Activated CD4-positive, CD25-positive, alpha-beta regulatory T cell (primary cell): Measurements from ENCODE around the gene KCNQ1OT1.

Experiments
- DNase-seq, 4 experiments: peaks; one replicate each; lab custom pipeline; 2025; lab: John Stamatoyannopoulos, UW

The KCNQ1OT1 gene

DNA sequence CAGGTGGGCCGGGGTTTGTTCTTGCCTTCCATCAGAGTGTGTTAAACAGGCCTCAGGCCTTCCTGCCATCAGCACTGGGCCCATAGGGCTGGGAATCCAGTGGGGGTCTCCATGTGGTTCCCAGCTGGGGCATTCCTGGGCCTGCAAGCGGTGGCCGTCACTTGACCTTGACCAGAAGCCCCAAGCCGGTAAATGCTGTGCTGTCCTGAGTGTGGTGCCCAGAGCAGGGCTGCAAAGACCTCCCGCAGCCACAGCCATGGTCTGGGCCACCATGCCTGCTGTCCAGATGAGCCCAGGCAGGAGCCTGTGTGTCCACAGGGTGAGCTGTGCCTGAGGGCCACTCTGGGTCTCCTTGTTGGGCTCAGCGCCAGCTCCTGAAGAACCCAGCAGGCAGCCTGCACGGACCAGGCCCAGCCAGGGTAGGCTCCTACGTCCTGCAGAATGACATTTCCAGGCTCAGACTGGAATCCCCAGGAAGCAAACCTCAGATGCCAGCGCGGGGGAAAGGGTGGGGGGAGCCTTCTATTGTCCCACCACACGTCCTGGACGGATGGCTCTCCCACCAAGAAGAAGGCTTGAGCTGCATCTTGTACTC is 117.3 kb downstream of the KCNQ1OT1 start:
- no peak for DNase-seq

DNA sequence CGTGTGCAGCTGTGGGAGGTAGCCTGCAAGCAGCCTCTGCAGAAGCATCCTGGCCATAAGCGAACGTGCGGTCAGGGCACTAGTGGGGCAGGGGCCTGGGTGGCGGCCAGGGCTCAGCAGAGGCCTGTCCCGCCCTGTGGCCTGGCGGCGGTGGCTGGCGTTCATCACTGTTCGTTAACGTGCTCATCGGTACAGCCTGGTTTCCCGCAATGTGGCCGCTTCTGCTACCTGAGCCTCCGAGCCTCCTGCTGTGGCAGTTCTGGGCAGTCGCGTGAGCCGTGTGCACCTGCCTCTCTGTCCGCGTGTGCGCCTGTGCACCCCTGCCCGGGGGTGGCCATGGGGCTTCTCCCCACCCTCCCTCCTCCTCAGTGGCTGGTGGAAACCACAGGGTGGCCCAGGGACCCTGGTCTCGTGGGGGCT is 117.9 kb downstream of the KCNQ1OT1 start:
- no peak for DNase-seq

DNA sequence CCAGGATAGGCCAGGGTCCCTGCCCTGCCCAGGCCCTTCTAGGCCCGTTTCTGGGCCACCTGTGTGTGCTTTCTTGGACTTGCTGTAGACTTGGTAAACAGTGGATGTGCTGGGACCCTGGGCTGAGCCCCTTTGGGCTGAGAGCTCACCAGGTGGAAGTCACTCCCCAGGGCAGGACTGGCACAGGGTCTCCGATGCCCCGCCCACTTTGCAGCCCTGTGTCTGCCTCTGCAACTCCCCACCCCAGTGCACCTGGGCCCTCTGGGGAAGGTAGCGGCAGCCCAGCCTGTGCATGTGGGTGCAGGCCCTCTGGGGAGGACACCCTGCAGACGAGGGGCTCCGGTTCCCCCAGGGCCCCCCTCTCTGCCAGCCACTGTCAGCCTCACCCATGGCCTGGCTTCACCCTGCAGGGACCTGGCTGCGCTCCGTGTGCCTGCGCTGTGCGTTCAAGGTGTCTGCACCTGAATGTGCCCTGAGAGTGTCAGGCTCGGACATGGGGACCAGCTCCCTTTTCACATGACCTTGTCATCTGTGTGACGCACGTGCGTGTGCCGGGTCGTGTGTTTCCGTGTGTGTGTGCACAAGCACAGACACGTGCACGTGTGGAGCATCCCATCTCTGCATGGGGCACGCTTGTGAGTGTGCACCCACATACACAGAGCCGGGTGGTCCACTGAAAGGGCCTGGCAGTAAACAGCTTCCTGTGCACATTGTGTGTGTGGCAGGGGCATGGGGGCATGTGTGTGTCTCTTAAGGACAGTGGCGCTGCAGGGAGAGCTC is 118.5 kb downstream of the KCNQ1OT1 start:
- no peak for DNase-seq

DNA sequence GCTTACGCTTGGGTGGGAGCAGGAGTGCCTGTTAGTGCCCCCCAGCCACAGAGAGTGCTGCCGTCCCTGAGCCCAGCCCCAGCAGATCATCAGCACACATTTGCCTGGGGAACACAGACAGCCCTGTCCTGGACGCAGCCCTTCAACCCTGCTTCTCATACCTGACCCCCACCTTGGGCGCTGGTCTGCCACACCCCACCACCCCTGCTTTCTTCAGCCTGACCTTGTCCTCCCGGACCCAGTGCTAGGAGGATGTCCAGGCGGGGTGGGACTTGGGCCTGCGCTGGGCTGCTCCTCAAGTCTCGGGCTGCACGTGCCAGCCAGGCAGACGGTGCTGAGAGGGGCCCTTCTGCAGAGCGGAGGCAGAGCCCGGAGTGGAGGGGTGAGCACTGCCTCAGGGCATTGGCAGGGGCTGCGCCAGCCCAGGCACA is 119.2 kb downstream of the KCNQ1OT1 start:
- DNase-seq: no peak

DNA sequence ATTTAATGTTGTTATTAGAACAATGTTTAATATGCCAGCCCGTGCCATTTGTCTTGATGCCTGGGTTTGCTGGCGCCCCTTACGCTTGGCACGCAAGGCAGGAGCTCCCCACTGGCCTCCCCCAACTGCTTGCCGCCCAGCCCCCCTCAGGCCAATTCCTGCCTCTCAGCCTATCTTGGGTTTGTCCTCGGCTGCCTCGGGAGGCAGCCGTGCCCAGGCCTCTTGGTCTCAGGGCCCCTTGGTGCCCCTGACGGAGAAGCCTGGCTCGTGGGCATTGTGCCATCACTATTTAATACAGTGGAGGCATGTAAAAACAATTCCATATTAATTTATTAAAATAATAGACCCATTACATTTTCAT is 119.8 kb downstream of the KCNQ1OT1 start:
- DNase-seq: no peak

DNA sequence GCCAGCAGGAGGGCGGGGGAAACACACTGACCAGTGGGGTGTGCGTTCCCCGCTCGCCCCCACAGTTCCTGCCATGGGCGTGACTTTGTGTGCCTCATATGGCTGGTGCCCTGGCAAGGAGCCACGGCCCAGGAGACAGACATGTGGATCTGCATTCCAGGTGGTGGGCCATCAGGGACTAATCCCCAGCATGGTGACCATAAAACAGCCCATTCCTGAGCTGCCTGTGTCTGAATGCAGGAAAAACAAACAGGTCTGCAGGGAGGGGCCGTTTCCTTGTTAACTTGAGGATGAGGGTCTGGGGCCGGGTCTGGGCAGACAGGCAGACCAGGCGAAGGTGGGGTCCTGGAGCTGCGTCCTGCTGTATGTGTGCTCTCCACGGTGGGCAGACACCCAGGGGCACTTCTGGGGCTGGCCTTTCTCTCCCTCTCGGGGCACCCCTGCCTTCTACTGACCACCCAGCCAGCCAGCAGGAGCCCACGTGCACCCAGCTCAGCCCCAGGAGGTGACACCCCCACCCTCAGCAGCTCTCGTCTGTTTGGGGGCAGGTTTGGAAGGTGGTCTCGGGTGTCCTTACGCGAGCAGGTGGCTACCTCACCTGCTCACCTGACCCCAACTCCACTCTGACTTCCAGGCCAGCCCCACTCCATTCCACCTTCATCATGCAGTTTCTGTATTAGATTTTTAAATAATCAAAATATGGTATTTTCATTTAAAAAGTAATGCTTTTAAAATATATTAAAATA is 120.3 kb downstream of the KCNQ1OT1 start:
- DNase-seq: no peak

DNA sequence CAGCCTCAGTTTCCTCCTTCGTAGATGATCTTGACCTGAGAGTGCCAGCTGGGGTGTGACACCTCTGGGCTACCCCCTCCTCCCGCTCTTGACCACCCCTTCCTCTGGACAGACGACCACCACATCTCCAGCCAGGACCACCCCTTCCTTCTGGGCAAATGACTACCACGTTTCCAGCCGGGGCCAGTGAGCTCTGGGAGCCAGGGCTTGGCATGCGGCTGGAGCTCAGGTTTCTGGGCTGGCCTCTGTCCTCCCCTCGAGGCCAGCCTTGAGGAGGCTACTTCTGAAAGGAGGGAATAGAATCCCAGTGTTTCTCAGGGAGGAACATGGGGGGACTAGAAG is 120.9 kb downstream of the KCNQ1OT1 start:
- no peak for DNase-seq

DNA sequence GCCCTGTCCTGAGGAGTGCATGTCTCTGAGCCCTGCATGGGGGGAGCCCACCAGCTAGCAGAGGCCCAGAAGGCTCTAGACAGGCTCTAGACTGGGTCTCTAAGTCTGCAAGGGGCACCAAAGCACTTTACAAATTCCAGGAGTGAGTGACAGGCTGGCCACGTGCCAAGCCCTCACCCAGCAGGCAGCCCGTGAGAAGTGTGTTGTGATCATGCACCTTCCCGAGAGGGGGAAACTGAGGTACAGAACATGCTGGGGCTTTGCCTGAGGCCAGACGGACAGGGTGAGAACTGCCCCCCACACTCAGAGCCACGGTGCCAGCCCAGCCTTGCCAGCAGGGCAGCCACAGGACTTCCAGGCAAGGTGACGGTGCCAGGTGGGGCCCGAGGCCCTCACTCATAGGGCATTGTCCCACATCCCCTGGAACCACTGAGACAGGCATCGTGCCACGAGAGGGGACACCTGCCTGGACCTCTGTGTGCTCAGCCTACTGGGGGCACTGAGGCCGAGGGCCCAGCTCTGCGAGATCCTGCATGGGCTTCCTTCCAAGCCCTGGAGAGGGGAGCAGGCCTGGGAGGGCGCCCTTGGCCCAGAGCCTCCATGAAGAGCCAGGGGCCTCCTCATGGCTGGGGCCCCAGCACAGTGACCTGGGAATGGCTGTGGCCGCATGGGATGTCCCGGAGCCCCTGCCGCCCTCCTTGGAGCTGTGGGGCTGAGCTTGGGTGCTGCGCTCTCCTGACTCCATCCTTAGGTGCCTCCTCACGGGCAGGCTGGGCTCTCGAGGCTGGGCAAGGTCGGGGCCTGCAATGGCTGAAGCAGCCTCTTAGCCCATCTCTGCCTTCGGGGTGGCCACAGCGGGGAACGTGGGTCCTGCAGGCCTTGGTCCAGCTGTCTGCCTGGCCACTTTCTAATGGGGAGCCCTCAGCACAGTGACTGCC is 121.5 kb downstream of the KCNQ1OT1 start:
- no peak for DNase-seq

DNA sequence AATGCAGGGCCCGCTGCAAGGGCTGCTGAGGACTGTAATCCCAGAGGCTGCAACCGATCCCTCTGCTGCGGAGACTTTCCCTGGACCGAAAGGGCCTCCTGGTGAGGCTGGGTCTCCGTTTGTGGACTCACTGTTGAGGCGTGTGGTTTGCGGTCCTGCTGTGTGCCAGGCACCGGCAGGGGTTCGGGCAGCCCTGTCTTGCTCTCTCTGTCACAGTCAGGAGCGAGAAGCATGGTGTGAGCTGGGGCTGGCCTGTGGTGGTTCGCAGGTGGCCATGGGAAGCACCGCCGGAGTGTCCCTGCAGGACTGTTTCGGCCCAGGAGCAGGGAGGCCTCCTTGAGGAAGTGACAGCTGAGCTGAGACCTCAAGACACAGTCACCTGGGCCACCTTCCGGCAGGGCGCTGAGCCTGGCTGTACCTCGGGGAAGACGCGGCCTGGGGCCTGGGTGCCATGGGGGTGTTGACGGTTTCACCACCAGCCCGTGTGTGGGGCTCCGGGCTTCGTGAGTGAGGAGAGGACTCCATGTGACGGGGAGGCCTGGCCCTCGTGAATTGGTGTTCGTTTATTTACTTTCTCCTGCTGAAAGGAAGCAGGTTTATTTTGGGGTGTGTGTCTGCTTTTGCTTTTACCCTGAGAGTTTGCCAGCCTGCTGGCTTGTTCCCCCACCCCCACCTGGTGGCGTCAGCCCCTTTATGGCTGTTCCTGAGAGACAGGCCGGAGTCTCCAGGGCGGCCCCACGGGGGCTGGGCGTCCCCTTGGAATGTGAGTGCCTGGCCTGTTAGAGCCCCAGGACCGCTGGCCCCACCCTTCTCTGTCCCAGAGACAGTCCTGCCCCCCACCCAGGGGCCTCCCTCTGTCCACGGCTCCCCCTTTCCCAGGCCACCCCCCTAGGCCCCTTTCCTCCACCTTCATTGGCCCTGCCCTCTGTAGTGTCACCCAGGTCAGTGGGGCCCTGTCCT is 122.5 kb downstream of the KCNQ1OT1 start:
- no peak for DNase-seq

DNA sequence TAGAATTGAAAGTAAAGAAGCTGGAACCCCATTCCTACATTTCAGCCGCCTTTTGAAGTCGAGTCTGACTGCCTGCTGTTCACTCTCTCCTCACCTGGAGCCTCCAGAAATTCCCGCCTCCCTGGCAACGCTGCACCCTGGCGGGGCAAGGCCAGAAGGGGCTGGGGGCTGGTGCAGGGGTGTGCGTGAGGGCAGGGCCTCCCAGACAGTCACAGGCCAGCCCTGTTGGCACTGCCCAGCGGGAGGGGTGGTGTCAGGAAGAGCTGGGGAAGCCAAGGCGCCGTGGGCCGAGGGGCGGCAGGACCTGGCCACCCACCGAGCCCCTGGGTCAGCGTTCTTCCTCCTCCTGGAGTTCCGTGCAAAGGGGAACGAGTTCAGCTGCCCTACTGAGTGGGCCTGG is 123.2 kb downstream of the KCNQ1OT1 start:
- no peak for DNase-seq

DNA sequence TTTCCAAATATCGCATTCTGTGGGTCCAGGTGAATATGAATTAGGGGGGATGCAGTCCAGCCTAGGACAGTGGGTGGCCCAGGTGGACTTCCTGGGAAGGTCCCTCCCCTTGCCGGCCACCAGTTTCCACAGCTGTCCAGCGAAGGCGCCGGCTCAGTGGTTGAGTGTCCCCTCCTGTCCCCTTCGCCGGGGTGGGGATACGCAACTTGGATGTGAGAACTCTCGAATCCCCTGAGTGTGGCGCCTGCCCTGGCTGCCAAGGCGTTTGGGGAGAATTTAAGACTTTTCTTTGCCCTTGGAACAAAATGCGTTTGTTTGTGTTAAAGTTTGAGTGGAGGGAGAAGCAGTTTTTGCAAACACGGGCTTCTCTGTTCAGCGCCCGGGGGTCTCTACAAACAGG is 123.7 kb downstream of the KCNQ1OT1 start:
- DNase-seq: no peak

DNA sequence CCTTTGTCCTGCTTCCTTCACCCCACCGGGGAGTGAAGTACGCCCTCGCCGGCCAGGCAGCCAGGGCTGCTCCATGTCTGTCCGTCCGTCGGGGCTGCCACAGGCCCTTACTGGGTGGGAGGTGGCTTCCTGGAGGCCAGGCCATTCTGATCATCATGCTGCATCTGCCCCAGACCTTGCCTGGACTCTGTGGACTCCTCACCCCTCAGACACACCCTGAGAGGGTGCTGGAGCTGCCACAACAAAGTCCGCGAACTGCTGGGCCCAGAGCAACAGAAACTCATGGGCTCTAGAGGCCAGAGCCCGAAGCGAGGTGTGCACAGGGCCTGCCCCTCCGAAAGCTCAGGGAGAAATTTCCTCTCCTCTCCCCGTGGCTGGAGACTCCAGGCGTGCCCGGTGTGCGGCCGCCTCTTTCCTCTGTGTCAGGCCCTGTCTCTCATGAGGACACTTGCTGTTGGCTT is 124.2 kb downstream of the KCNQ1OT1 start:
- DNase-seq: no peak

DNA sequence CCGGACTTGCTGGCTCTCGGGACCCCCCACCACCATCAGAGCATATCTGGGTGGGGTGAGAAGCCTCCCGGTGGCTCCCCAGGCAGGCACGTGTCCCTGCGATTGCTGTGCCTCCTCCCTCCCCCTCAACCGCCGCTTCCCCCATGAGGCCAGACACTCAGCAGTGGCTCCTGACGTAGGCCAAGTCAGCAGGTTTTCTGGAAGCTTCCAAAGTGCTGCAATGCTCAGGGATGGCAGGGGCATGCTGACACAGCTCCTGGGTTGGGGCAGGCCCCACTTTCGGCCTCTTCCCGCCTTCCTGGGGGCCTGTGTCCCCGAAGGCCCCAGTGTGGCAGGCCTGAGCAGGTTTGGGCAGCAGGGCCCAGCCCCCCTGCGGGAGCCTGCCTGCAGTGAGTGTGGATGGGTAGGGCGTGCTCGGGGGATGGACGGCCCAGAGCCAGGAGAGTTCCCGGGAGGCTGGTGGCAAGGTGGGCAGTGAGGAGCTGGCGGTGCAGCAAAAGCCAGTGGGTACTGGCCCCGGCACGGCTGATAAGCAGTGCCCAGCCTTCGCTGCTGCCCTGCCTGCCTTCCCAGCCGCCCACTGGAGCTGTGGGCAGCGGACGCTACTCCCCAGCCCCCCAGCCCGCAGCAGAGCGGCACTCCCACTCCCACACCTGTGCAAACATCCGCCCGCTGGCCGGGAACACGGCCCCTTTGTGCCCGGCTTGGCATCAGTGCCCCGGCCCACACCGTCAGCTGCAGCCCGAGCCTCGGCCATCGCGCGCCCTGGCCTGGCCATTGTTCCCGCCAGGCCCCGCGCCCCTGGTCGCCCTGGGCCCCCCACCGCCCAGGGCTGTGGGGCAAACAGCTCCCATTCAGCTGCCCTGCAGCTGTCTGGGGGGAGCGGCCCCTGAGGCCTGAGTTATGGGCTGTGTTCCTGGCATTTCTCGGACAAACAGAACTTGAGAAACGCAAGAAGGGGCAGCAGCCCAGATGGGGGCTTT is 125.0 kb downstream of the KCNQ1OT1 start:
- no peak for DNase-seq

DNA sequence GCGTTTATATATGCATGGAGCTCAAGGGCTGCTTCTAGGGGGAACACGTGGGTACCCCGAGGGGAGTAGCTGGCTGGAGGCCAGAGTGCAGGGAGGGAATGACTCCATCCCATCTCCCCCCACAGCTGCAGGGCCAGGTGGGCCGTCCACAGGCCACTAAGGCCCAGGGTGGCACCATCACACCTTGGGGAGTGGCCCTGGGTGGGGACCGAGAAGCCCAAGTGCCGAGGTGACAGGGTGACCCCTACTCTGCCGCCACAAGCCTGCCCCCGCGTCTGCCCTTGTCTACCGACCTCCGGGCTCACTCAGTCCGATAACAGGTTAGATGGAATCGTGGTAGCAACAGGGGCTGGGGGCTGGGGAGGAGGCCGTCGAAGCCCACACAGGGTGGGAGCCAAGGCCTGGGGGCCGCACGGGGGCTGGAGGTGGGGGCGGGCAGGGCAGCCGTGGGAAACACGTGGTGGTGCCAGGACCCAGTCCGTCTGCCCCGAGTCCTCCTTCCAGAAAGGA is 125.7 kb downstream of the KCNQ1OT1 start:
- DNase-seq: no peak

DNA sequence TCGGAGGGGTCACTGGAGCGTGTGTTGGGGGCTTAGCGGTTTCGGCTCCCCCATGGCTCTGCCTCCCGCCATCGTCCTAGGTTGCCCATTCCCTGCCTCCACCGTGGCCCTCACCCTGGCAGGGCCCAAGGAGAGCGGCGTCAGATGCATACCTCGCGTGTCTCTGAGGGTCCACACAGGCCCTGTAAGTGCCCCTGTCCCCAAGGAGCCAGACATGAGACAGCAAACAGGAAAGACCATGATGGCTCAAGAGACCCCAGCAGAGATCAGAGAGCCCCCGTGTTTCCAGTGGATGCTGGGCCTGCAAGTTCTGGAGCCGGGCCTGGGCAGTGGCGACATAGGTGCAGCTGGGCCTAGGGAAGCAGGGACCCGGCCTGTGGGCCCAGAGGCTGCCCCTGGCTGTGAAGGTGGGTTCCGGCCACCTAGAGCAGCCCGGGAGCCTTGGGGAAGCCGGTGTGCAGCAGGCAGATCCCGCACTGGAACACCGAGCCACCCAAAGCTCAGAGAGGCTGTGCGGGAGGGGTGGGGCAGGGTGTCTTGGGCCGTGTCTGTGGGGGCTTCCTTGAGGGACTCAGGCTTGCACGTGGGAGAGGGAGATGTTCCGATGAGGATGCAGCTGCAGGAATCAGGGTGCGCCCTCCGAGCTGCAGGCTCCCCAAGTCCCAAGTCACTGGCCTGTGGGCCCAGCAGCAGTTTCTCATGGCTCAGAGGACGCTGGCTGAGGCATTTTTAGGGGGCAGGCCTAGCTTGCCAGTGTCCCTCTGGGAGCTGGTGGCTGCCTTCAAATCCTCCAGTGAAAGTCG is 126.4 kb downstream of the KCNQ1OT1 start:
- DNase-seq: no peak

DNA sequence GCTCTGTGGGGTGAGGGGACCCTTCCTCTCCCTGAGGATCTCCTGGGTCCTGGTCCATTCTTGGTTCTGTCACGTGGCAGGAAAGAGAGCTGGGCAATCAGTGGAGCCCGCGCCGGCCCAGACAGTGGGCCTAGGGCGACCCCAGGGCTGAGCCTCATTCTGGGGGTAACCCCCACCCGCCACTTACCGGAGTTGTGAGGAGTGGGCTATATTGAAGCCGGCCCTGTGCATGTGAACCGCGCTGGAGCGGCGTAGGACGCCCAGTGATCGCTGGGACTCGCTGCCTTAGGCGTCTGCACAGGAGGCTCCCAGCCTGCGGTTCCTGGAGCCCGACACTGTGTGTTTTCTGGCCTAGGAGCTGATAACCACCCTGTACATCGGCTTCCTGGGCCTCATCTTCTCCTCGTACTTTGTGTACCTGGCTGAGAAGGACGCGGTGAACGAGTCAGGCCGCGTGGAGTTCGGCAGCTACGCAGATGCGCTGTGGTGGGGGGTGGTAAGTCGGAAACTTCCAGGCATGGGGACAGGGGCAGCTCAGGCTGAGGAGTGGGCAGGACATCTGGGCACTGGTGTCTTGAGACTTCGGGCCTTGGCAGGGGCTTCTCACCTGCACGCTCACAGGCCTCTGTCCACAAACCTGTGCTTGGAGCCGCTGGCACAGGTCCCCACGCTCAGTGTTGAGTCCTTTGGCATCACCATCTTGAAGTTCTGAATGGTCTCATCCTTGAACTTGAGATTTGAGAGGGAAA is 127.1 kb downstream of the KCNQ1OT1 start:
- no peak for DNase-seq

DNA sequence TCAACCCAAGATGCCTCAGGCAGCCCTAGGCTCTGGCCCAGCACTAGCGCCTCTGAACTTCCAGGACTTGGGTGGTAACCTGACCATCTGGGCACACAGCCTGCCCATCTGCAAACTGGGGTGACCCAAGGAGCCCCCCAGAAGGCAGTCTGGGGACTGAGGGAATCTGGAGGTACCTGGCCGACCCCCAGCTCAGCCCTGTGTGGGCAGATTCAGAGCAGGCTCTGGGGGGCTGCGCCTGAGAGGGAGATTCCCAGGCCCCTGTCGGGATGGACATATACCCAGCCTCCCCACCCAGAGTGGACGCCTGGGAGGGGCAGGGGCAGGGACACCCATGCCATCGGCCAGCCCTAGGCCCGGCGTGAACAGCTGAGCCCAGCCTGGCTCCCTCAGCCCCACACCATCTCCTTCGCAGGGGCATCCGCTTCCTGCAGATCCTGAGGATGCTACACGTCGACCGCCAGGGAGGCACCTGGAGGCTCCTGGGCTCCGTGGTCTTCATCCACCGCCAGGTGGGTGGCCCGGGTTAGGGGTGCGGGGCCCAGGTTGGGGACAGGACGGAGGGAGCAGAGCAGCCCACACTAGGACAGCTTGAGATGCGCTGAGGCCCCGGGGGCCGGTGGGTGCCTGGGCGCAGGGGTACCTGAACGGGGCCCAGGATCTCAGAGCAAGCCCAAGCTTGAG is 128.1 kb downstream of the KCNQ1OT1 start:
- DNase-seq: no peak
